Astrocyte (in vitro differentiated cells and primary cell): ENCODE results near the gene WWC2. TPM values are rescaled to one million over a fixed set of nuclear protein-coding genes. Genes with fewer than 3 reads are reported as not detected.
"Not testable (repeated sequence)": the region's sequence is repeated elsewhere in the genome, so short reads cannot be mapped to it uniquely, and the experiment has no call there.

ENCODE experiments used
- DNase-seq: peaks from one replicate; pipeline ENCODE4 v3.0.0-alpha.2; 2010; ENCODE audit warnings: low read depth
- FAIRE-seq: peaks from 2 replicates; lab custom pipeline; 2011; peaks lifted over from hg19 to GRCh38; lab: Jason Lieb, UNC
- H2AFZ ChIP-seq: 2 replicates; pipeline ENCODE4 v1.6.0; 2012; ENCODE audit warnings: low read depth, low read length, inconsistent platforms
- H3K27ac ChIP-seq: 2 replicates; pipeline ENCODE4 v1.5.1; 2011; ENCODE audit warnings: low read depth, low read length, inconsistent platforms
- H3K27me3 ChIP-seq: 2 replicates; pipeline ENCODE4 v1.6.0; 2011; ENCODE audit warnings: low read length, inconsistent platforms; ENCODE audit not compliant: insufficient read depth
- H3K36me3 ChIP-seq: 2 replicates; pipeline ENCODE4 v1.5.1; 2011; ENCODE audit warnings: low read length, inconsistent platforms; ENCODE audit not compliant: insufficient read depth
- H3K4me1 ChIP-seq: 2 replicates; pipeline ENCODE4 v1.5.1; 2011; ENCODE audit warnings: low read length, inconsistent platforms; ENCODE audit not compliant: insufficient read depth
- H3K4me2 ChIP-seq: 2 replicates; pipeline ENCODE4 v1.6.0; 2012; ENCODE audit warnings: low read length, inconsistent platforms
- H3K4me3 ChIP-seq: 2 replicates; pipeline ENCODE4 v1.5.1; 2011; ENCODE audit warnings: low read depth, mild to moderate bottlenecking, low read length, inconsistent platforms; ENCODE audit not compliant: insufficient read depth
- H3K79me2 ChIP-seq: 2 replicates; pipeline ENCODE4 v1.6.0; 2012; ENCODE audit warnings: mild to moderate bottlenecking, low read length, inconsistent platforms; ENCODE audit not compliant: insufficient read depth
- H3K9ac ChIP-seq: 2 replicates; pipeline ENCODE4 v1.6.0; 2012; ENCODE audit warnings: mild to moderate bottlenecking, low read length, inconsistent platforms
- H3K9me3 ChIP-seq: 2 replicates; pipeline ENCODE4 v1.5.1; 2012; ENCODE audit warnings: low read depth, mild to moderate bottlenecking, low read length, inconsistent platforms; ENCODE audit not compliant: insufficient read depth
- H4K20me1 ChIP-seq: 2 replicates; pipeline ENCODE4 v1.6.0; 2012; ENCODE audit warnings: low read length, inconsistent platforms; ENCODE audit not compliant: insufficient read depth
- H3K27ac Mint-ChIP-seq: one replicate; pipeline ENCODE4 v1.8.0; 2021; ENCODE audit warnings: mild to moderate bottlenecking, mixed read lengths; ENCODE audit not compliant: unreplicated experiment
- H3K27me3 Mint-ChIP-seq: one replicate; pipeline ENCODE4 v1.8.0; 2021; ENCODE audit warnings: low read depth, mixed read lengths; ENCODE audit not compliant: unreplicated experiment
- H3K36me3 Mint-ChIP-seq: one replicate; pipeline ENCODE4 v1.8.0; 2021; ENCODE audit warnings: low read depth, mixed read lengths; ENCODE audit not compliant: unreplicated experiment
- H3K4me1 Mint-ChIP-seq: one replicate; pipeline ENCODE4 v1.8.0; 2021; ENCODE audit warnings: low read depth, mixed read lengths; ENCODE audit not compliant: unreplicated experiment
- H3K4me3 Mint-ChIP-seq: one replicate; pipeline ENCODE4 v1.8.0; 2021; ENCODE audit warnings: mild to moderate bottlenecking, moderate library complexity, mixed read lengths; ENCODE audit not compliant: unreplicated experiment
- H3K9me3 Mint-ChIP-seq: one replicate; pipeline ENCODE4 v1.8.0; 2021; ENCODE audit warnings: mild to moderate bottlenecking, mixed read lengths; ENCODE audit not compliant: unreplicated experiment
- EZH2 ChIP-seq: IDR thresholded peaks from 2 replicates; pipeline ENCODE4 v1.6.1; 2012; ENCODE audit warnings: mild to moderate bottlenecking, low read length, inconsistent platforms; ENCODE audit not compliant: insufficient read depth
- total RNA-seq: library from RNA; stranded (reverse); gene quantifications from 2 replicates; pipeline ENCODE4 v1.2.1, GENCODE V29; 2021
- TF ChIP-seq, protein P1 (sequence below): IDR thresholded peaks from 2 replicates; pipeline ENCODE4 v1.5.1; 2011; ENCODE audit warnings: low read depth, mild to moderate bottlenecking, inconsistent platforms, low read length, moderate library complexity; ENCODE audit not compliant: insufficient read depth

Gene WWC2
- total RNA-seq, 1 donor from 2014 or later, result 62.6 TPM

DNA sequence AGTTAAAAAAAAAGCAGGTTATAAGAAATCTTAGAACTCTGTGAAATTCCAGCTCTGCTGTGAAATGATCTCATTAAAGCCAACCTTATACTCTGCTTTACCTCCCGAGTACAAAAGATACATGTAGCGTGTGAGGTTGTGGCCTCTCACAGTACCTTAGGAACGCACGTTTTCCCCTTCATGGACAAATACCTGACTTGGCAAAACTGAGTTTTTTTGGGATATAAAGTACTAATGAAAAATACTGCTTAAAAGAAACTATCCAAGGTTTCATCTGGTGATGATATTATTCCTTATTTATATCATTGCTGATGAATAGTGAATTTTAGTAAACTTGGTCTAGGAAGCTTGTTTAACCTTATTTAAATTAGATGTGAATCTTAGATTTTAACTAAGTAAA is 48.9 kb downstream of the WWC2 start:
- Histone ChIP-seq H3K4me3 (no peak overlapping the region), H3K9ac (no peak overlapping the region), H3K27ac (no peak overlapping the region), H3K27me3 (no peaks in the 10 kb centered on the region), H3K4me2 (no peak overlapping the region), H3K79me2 (peaks cover 81% of the 10 kb centered on the region), H2AFZ (no peak overlapping the region), H3K4me1 (peaks cover 3% of the 10 kb centered on the region), H3K9me3 (no peaks in the 10 kb centered on the region), H4K20me1 (peaks cover 55% of the 10 kb centered on the region), H3K36me3 (no peaks in the 10 kb centered on the region)
- Mint-ChIP-seq H3K36me3 (no peaks in the 10 kb centered on the region), H3K9me3 (no peaks in the 10 kb centered on the region), H3K27me3 (no peaks in the 10 kb centered on the region), H3K27ac (no peak overlapping the region), H3K4me1 (peaks cover 15% of the 10 kb centered on the region), H3K4me3 (no peak overlapping the region)
- no peak for TF ChIP-seq EZH2
- TF ChIP-seq, protein P1, sequence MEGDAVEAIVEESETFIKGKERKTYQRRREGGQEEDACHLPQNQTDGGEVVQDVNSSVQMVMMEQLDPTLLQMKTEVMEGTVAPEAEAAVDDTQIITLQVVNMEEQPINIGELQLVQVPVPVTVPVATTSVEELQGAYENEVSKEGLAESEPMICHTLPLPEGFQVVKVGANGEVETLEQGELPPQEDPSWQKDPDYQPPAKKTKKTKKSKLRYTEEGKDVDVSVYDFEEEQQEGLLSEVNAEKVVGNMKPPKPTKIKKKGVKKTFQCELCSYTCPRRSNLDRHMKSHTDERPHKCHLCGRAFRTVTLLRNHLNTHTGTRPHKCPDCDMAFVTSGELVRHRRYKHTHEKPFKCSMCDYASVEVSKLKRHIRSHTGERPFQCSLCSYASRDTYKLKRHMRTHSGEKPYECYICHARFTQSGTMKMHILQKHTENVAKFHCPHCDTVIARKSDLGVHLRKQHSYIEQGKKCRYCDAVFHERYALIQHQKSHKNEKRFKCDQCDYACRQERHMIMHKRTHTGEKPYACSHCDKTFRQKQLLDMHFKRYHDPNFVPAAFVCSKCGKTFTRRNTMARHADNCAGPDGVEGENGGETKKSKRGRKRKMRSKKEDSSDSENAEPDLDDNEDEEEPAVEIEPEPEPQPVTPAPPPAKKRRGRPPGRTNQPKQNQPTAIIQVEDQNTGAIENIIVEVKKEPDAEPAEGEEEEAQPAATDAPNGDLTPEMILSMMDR, result no peak
- DNase-seq, result no peak
- no peak for FAIRE-seq

DNA sequence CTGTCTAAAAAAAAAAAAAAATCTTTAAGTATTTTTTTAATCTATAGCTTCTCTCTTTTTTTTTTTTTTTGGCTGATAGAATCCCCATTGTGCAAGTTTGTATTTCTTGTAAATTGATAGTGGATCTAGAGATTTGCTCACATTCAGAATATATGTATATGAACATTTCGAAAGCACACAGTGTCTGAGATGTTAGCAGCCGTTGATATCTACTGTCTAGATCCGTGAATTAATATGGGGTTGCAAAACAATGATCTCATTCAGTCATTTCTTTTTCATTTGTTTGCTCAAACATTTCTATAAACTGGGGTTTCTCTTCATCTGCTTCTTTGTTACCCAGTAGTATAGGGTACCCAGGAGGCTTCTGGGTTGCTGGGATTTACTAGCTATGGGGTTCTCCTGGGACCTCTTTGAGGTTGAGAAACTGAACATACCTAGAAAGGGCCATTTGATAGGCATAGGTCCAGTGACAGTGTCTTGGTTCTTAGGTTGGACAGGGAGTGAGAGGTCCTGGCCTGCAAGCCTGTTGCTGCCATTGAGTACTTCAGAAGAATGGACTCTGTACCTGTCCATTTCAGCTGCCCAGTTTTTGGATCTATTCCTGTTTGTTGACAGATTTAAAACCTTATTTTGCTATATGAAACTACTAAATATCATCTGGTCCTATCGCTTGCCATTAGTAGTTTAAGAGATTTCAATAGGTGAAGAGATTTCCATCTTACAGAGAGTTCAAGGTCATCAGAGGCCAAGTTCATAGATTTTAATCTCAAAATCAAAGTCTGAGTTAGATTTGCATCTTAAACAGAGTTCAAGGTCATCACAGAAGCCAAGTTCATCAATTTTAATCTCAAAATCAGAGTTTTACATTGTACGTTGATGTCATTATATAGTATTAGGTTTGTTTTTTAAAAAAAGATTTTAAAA is 50.8 kb downstream of the WWC2 start:
- peaks cover 68% of the 10 kb centered on the region for H4K20me1 ChIP-seq
- H3K4me1 Mint-ChIP-seq, result peaks cover 21% of the 10 kb centered on the region
- H3K36me3 Mint-ChIP-seq, result no peaks in the 10 kb centered on the region
- no peaks in the 10 kb centered on the region for H3K36me3 ChIP-seq
- H3K27me3 ChIP-seq, result no peaks in the 10 kb centered on the region
- H3K4me3 Mint-ChIP-seq, result no peak overlapping the region
- FAIRE-seq, result no peak
- TF ChIP-seq EZH2, result no peak
- TF ChIP-seq, protein P1, result no peak
- no peak for DNase-seq
- H3K27me3 Mint-ChIP-seq, result no peaks in the 10 kb centered on the region
- H3K9me3 Mint-ChIP-seq, result no peaks in the 10 kb centered on the region
- peaks cover 79% of the 10 kb centered on the region for H3K79me2 ChIP-seq
- no peak overlapping the region for H3K9ac ChIP-seq
- H3K4me2 ChIP-seq, result no peak overlapping the region
- no peak overlapping the region for H3K27ac Mint-ChIP-seq
- no peak overlapping the region for H2AFZ ChIP-seq
- no peaks in the 10 kb centered on the region for H3K9me3 ChIP-seq
- no peak overlapping the region for H3K4me3 ChIP-seq
- H3K4me1 ChIP-seq, result no peaks in the 10 kb centered on the region
- no peak overlapping the region for H3K27ac ChIP-seq

DNA sequence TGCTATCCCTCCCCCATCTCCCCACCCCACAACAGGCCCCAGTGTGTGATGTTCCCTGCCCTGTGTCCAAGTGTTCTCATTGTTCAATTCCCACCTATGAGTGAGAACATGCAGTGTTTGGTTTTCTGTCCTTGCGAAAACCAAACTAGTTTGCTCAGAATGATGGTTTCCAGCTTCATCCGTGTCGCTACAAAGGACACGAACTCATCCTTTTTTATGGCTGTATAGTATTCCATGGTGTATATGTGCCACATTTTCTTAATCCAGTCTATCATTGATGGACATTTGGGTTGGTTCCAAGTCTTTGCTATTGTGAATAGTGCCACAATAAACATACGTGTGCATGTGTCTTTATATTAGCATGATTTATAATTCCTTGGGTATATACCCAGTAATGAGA is 51.6 kb downstream of the WWC2 start:
- H3K4me3 ChIP-seq, H3K9me3 ChIP-seq, DNase-seq, H3K27me3 ChIP-seq, FAIRE-seq, H3K9ac ChIP-seq, H3K36me3 Mint-ChIP-seq, H2AFZ ChIP-seq, H3K4me3 Mint-ChIP-seq, H3K9me3 Mint-ChIP-seq, H3K27ac Mint-ChIP-seq, H3K4me1 ChIP-seq, H3K36me3 ChIP-seq, H3K4me2 ChIP-seq, H3K27ac ChIP-seq, H3K27me3 Mint-ChIP-seq: not testable (repeated sequence)
- peaks cover 27% of the 10 kb centered on the region for H3K4me1 Mint-ChIP-seq
- Histone ChIP-seq H3K79me2 (peaks cover 76% of the 10 kb centered on the region), H4K20me1 (peaks cover 71% of the 10 kb centered on the region)

DNA sequence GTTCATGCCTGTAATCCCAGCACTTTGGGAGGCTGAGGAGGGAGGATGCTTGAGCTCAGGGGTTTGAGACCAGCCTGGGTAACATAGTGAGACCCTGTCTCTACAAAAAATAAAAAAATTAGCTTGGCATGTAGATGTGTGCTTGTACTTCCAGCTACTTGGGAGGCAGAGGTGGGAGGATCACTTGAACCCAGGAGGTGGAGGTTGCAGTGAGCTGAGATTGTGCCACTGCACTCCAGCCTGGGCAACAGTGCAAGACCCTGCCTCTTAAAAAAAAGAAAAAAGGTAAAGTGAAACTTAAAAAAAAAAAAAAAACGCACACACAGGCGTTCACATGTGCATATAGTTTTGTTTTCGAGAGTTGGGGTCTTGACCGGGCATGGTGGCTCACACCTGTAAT is 53.2 kb downstream of the WWC2 start:
- H3K4me1 Mint-ChIP-seq, result peaks cover 18% of the 10 kb centered on the region
- not testable (repeated sequence) for H3K27me3 ChIP-seq, H3K4me3 ChIP-seq, H3K27ac Mint-ChIP-seq, H3K4me3 Mint-ChIP-seq, H3K27me3 Mint-ChIP-seq, H2AFZ ChIP-seq, H3K9me3 Mint-ChIP-seq, H3K9me3 ChIP-seq, DNase-seq, H3K36me3 ChIP-seq, H3K4me2 ChIP-seq, H3K4me1 ChIP-seq, H3K36me3 Mint-ChIP-seq, FAIRE-seq, H3K9ac ChIP-seq, H3K27ac ChIP-seq
- Histone ChIP-seq H4K20me1 (peaks cover 63% of the 10 kb centered on the region), H3K79me2 (peaks cover 76% of the 10 kb centered on the region)
